ENCODE results near the gene TRAF1. TPM values are rescaled to one million over a fixed set of nuclear protein-coding genes. Genes with fewer than 3 reads are reported as not detected.
A peak's percentile ranks its signal among the peaks of the same experiment; 100 is the strongest.

TRAF1 gene
- total and polyA plus RNA-seq, 7 donors = 0.46 to 10.0 (median 4.6) TPM

- Histone ChIP-seq H3K27ac (peak overlapping the region; percentile 8 to 78 (median 63)), H3K4me1 (peaks cover 0 to 44% (median 33%) of the 10 kb centered on the region in 4 donors), H3K27me3 (no peaks in the 10 kb centered on the region), H3K9me3 (no peaks in the 10 kb centered on the region), H3K36me3 (peaks cover 0 to 7% (median 2%) of the 10 kb centered on the region in 4 donors), H3K4me3 (no peak overlapping the region)
- 59 to 77% methylated on average over 5 of the region's 5 CpGs for WGBS, 2 donors
- no peak for TF ChIP-seq POLR2A (IDR thresholded peaks at IDR 0.05)
- TF ChIP-seq CTCF (IDR thresholded peaks at IDR 0.05) = no peak
- no peak for TF ChIP-seq POLR2AphosphoS5 (IDR thresholded peaks at IDR 0.05)
- TF ChIP-seq EP300 (IDR thresholded peaks at IDR 0.05) = no peak
- intact Hi-C loops (cut with DNase I) = no loop called here
- DNase-seq = no peak
Measured at GRCh38 chr9:120915854-120916470, 10.6 kb downstream of the TRAF1 start.

GRCh38 chr9:120914953-120915352 lies 11.6 kb downstream of the TRAF1 start:
- Histone ChIP-seq H3K27ac (peak overlapping the region in 2 of 4 donors; percentile 35 to 50), H3K27me3 (no peaks in the 10 kb centered on the region), H3K4me3 (no peak overlapping the region), H3K9me3 (no peaks in the 10 kb centered on the region), H3K4me1 (peaks cover 0 to 44% (median 27%) of the 10 kb centered on the region in 4 donors), H3K36me3 (peaks cover 0 to 10% (median 3%) of the 10 kb centered on the region in 4 donors)
- TF ChIP-seq POLR2A (IDR thresholded peaks at IDR 0.05) (no peak), EP300 (IDR thresholded peaks at IDR 0.05) (no peak), CTCF (IDR thresholded peaks at IDR 0.05) (no peak), POLR2AphosphoS5 (IDR thresholded peaks at IDR 0.05) (no peak)
- intact Hi-C loops (cut with DNase I) = no loop called here
- DNase-seq = no peak
- WGBS, 2 donors = 93% methylated on average over 6 of the region's 6 CpGs

- Histone ChIP-seq H3K9me3 (no peaks in the 10 kb centered on the region), H3K4me3 (no peak overlapping the region), H3K36me3 (peaks cover 0 to 13% (median 3%) of the 10 kb centered on the region in 4 donors), H3K27me3 (no peaks in the 10 kb centered on the region), H3K4me1 (peaks cover 0 to 39% (median 22%) of the 10 kb centered on the region in 4 donors), H3K27ac (peak overlapping the region in 2 of 4 donors; percentile 35 to 50)
- 85 to 90% methylated on average over 3 of the region's 3 CpGs for WGBS, 2 donors
- no peak for DNase-seq
- TF ChIP-seq POLR2AphosphoS5 (IDR thresholded peaks at IDR 0.05) (peak in 1 of 4 donors; percentile 14), POLR2A (IDR thresholded peaks at IDR 0.05) (no peak)
- intact Hi-C loops (cut with DNase I) = no loop called here
Measured at GRCh38 chr9:120914396-120914795, 12.2 kb downstream of the TRAF1 start.

- intact Hi-C loops (cut with DNase I) = no loop called here
- peaks cover 0 to 32% (median 16%) of the 10 kb centered on the region in 4 donors for H3K4me1 ChIP-seq
- DNase-seq = no peak
- WGBS, 2 donors = 90% methylated on average over 4 of the region's 4 CpGs
- H3K27ac ChIP-seq = peak overlapping the region in 1 of 4 donors; percentile 35
- H3K4me3 ChIP-seq = no peak overlapping the region
- no peaks in the 10 kb centered on the region for H3K27me3 ChIP-seq
- no peaks in the 10 kb centered on the region for H3K9me3 ChIP-seq
- TF ChIP-seq POLR2A (IDR thresholded peaks at IDR 0.05) (no peak), EP300 (IDR thresholded peaks at IDR 0.05) (no peak), CTCF (IDR thresholded peaks at IDR 0.05) (no peak), POLR2AphosphoS5 (IDR thresholded peaks at IDR 0.05) (no peak)
- H3K36me3 ChIP-seq = peaks cover 0 to 19% (median 3%) of the 10 kb centered on the region in 4 donors
Measured at GRCh38 chr9:120913647-120914264, 12.8 kb downstream of the TRAF1 start.

GRCh38 chr9:120912958-120913646 lies 13.5 kb downstream of the TRAF1 start:
- no peak overlapping the region for H3K27ac ChIP-seq
- 94% methylated on average over 13 of the region's 13 CpGs for WGBS, 2 donors
- peaks cover 0 to 28% (median 13%) of the 10 kb centered on the region in 4 donors for H3K4me1 ChIP-seq
- no peak overlapping the region for H3K4me3 ChIP-seq
- H3K36me3 ChIP-seq = peaks cover 0 to 19% (median 3%) of the 10 kb centered on the region in 4 donors
- intact Hi-C loops (cut with DNase I) = no loop called here
- H3K9me3 ChIP-seq = no peaks in the 10 kb centered on the region
- no peak for DNase-seq
- TF ChIP-seq EP300 (IDR thresholded peaks at IDR 0.05) (no peak), POLR2A (IDR thresholded peaks at IDR 0.05) (no peak), CTCF (IDR thresholded peaks at IDR 0.05) (no peak), POLR2AphosphoS5 (IDR thresholded peaks at IDR 0.05) (no peak)
- H3K27me3 ChIP-seq = no peaks in the 10 kb centered on the region
